Rectal smooth muscle tissue (tissue), 1 donor: ENCODE measurements around the gene MS4A3.
"Not testable (repeated sequence)": the region's sequence is repeated elsewhere in the genome, so short reads cannot be mapped to it uniquely, and the experiment has no call there.

Source experiments
- H3K27ac ChIP-seq: one replicate; pipeline ENCODE4 v1.7.0; 2013; ENCODE audit warnings: low read depth, low read length, inconsistent platforms
- H3K27me3 ChIP-seq: one replicate; pipeline ENCODE4 v1.7.0; 2013; ENCODE audit warnings: low read length; ENCODE audit not compliant: control insufficient read depth, insufficient read depth
- H3K36me3 ChIP-seq: one replicate; pipeline ENCODE4 v1.7.0; 2013; ENCODE audit warnings: low read length; ENCODE audit not compliant: control insufficient read depth, insufficient read depth
- H3K4me1 ChIP-seq: one replicate; pipeline ENCODE4 v1.7.0; 2013; ENCODE audit warnings: low read length; ENCODE audit not compliant: control insufficient read depth, insufficient read depth
- H3K4me3 ChIP-seq: one replicate; pipeline ENCODE4 v1.7.0; 2013; ENCODE audit warnings: low read length
- H3K9ac ChIP-seq: one replicate; pipeline ENCODE4 v1.7.0; 2013; ENCODE audit warnings: low read length

The MS4A3 gene

DNA sequence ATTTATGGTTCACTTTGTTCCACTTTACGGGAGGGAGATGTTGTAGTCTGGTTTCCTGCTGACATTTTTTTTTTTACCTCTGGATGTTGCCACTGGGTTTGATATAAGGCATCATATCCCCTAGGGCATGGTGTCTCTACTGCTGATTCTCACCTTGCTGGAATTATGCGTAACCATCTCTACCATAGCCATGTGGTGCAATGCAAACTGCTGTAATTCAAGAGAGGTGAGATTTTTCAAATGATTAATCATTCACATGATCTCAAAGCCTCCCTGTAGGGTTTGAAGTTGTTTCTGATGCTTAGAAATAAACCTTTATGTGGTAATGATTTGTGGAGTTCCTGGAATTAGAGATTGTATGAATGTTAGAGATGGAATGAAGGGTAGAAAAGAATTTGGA is 13.0 kb downstream of the MS4A3 start:
- Histone ChIP-seq H3K9ac (no peak overlapping the region), H3K27me3 (no peaks in the 10 kb centered on the region), H3K4me3 (no peak overlapping the region), H3K4me1 (no peaks in the 10 kb centered on the region), H3K36me3 (no peaks in the 10 kb centered on the region), H3K27ac (no peak overlapping the region)

DNA sequence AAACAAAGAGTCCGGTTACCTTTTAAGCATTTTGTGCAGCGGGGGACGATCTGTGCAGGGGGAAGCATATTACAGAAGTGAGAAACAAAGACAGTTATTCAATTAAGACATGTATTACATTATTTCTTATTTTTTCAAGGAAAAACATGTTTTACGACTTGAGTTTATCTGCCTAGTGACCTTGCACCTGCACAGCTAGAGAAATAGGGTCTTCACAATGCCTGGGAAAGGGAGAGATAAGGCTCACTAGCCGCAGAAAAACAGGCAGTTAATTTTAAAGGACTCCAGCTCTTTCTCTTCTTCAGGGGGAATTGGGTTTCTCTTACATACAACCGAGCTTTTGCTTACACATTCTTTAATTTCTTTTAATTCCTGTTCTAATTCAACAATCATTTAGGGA is 15.2 kb downstream of the MS4A3 start:
- H3K4me1 ChIP-seq, H3K27ac ChIP-seq, H3K4me3 ChIP-seq, H3K27me3 ChIP-seq, H3K9ac ChIP-seq, H3K36me3 ChIP-seq: not testable (repeated sequence)

DNA sequence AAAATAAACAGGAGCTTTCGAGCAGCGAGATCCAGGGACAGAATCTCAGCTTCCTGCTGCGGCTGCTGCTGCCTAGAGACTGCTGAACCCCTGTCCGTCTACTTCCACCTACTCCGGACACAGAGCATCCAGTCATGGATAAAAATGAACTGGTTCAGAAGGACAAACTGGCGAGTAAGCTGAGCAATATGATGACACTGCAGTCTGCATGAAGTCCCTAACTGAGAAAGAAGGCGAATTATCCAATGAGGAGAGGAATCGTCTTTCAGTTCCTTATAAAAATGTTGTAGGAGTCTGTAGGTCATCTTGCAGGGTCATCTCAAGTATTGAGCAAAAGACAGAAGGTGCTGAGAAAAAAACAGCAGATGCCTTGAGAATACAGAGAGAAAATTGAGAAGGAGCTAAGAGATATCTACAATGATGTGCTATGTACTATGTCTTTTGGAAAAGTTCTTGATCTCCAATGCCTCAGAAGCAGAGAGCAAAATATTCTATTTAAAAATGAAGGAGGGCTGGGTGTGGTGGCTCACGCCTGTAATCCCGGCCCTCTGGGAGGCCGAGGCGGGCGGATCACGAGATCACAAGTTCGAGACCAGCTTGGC is 20.9 kb downstream of the MS4A3 start:
- Histone ChIP-seq H3K36me3 (no peaks in the 10 kb centered on the region), H3K4me3 (no peak overlapping the region), H3K27me3 (no peaks in the 10 kb centered on the region), H3K27ac (no peak overlapping the region), H3K4me1 (no peaks in the 10 kb centered on the region), H3K9ac (no peak overlapping the region)

DNA sequence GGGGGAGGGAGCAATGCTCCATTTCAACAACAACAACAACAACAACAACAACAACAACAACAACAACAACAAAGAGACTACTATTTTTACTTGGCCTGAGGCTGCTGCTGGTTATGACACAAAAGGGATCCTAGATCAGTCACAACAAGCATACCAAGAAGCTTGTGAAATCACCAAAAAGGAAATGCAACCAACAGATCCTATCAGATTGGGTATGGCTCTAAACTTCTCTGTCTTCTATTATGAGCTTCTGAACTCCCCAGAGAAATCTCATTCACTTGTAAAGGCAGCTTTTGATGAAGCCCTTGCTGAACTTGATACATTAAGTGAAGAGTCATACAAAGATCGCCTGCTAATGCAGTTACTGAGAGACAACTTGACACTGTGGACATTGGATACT is 21.5 kb downstream of the MS4A3 start:
- no peaks in the 10 kb centered on the region for H3K36me3 ChIP-seq
- no peaks in the 10 kb centered on the region for H3K4me1 ChIP-seq
- no peak overlapping the region for H3K9ac ChIP-seq
- no peak overlapping the region for H3K4me3 ChIP-seq
- H3K27ac ChIP-seq, result no peak overlapping the region
- no peaks in the 10 kb centered on the region for H3K27me3 ChIP-seq

DNA sequence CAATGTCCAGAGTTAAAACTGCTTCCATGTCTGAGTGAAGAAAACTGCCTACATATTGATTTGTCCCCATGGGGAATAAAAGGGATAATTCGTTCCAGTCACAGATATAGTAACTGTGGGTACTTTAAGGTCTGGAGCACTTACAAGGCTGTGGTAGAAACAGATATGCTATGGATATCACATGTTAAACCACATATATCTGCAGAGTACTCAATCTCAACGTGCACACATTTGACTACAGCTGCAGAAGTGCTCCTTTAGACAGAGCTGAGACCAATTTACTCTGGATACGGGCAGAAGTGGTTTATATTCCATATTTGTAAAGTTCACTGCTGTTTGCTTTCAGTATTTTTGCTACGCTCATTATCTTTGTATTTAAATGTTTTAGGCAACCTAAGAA is 22.3 kb downstream of the MS4A3 start:
- Histone ChIP-seq H3K4me3 (no peak overlapping the region), H3K27ac (no peak overlapping the region), H3K27me3 (no peaks in the 10 kb centered on the region), H3K9ac (no peak overlapping the region), H3K36me3 (no peaks in the 10 kb centered on the region), H3K4me1 (no peaks in the 10 kb centered on the region)

DNA sequence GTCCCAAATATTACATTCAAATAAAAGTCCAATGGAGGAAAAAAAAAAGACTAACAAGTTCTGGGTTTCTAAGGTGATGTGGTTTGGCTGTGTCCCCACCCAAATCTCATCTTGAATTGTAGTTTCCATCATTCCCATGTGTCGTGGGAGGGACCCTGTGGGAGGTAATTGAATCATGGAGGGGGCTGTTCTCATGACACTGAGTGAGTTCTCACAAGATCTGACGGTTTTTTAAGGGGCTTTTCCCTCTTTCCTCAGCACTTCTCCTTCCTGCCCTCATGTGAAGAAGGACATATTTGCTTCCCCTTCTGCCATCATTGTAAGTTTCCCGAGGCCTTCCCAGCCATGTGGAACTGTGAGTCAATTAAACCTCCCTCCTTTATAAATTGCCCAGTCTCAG is 24.1 kb downstream of the MS4A3 start:
- H3K9ac ChIP-seq, result no peak overlapping the region
- no peak overlapping the region for H3K4me3 ChIP-seq
- no peak overlapping the region for H3K27ac ChIP-seq
- H3K27me3 ChIP-seq, result no peaks in the 10 kb centered on the region
- no peaks in the 10 kb centered on the region for H3K36me3 ChIP-seq
- no peaks in the 10 kb centered on the region for H3K4me1 ChIP-seq

DNA sequence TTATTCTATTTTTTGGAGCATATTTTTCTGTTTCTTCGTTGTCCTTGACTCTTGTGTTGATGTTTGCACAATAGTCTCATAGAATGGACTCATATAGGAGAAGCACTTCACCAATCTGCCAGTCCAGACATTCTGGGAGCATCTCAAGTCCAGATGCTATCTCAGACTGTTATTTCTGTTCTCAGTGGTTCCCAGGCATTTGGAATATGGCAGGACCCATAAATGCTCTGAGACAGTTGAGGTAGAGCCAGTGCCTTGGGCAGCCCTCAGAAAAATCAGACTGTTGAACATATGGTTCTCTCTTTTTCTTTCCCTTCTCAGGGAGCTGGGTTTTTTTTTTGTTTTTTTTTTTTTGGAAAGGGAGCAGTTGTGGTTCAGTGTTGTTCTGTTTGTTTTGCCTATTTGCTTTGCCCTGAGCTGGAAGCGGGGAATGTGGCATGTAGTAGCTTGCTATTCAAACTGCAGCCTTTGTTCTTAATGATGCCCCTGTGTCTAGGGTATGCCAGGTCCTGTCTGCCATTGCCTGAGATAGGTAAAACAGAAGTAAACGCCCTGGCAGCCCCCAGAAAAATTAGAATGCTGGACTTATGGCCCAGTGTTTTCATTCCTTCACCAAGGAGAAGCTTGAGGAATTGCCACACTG is 28.3 kb downstream of the MS4A3 start:
- no peaks in the 10 kb centered on the region for H3K4me1 ChIP-seq
- H3K36me3 ChIP-seq, result no peaks in the 10 kb centered on the region
- H3K4me3 ChIP-seq, result no peak overlapping the region
- H3K27ac ChIP-seq, result no peak overlapping the region
- no peaks in the 10 kb centered on the region for H3K27me3 ChIP-seq
- H3K9ac ChIP-seq, result no peak overlapping the region

DNA sequence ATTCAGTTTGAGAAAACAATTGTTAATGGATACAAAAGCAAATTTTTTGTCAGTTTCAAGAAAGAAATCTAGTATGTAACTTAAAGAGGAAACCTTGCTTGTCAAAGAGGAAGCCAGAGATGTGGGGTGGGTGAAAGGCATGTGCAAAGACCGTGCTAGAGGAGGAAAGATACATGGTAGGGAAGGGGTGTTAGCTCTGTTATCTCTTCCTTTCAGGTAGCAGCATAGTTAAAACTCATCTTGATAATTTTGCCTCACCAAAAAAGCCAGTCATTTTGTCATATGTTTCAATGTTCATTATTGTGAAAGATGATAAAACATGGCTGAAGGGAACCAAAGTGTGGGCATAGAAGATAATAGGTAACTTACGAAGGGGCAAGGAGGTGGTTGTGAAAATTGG is 29.4 kb downstream of the MS4A3 start:
- H3K27ac ChIP-seq, result no peak overlapping the region
- H3K4me3 ChIP-seq, result no peak overlapping the region
- no peak overlapping the region for H3K9ac ChIP-seq
- no peaks in the 10 kb centered on the region for H3K4me1 ChIP-seq
- H3K36me3 ChIP-seq, result no peaks in the 10 kb centered on the region
- no peaks in the 10 kb centered on the region for H3K27me3 ChIP-seq

DNA sequence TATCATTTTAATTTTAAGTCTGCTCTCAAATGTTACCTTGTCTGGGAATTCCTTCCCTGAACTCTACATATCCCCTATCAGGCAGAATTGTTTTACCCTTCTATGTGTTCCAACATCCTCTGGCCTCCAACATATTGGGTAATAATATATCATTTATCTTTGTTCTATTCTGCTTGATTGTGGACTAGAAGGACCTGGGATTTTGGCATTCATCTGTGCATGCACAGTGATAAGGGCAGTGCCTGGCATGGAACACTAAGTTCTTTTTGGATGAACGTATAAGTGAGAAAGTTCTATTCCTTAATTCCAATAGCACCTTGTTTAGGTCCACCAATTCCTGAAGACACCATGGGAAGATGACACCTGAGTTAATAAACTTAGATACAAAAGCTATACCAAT is 30.8 kb downstream of the MS4A3 start:
- Histone ChIP-seq H3K4me1 (no peaks in the 10 kb centered on the region), H3K27me3 (no peaks in the 10 kb centered on the region), H3K4me3 (no peak overlapping the region), H3K36me3 (no peaks in the 10 kb centered on the region), H3K9ac (no peak overlapping the region), H3K27ac (no peak overlapping the region)

DNA sequence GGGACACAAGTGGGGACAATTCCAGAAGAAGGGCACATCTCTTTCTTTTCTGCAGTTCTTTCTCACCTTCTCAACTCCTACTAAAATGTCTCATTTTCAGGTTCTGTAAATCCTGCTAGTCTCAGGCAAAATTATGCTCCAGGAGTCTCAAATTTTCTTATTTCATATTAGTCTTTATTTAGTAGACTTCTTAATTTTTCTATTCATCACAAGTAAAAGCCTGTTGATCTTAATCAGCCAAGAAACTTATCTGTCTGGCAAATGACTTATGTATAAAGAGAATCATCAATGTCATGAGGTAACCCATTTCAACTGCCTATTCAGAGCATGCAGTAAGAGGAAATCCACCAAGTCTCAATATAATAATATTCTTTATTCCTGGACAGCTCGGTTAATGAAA is 31.9 kb downstream of the MS4A3 start, which contains the start of gene MS4A2:
Gene MS4A2 (plus strand): TSS at position 301 of the 400 bp plus-strand sequence. CDS start 102 bp downstream, outside the sequence.
- Histone ChIP-seq H3K9ac (no peak within 1 kb of the TSS), H3K4me3 (no peak within 1 kb of the TSS), H3K4me1 (no peaks in the 10 kb centered on the region), H3K27ac (no peak within 1 kb of the TSS), H3K27me3 (no peaks in the 10 kb centered on the region), H3K36me3 (no peaks in the 10 kb centered on the region)

DNA sequence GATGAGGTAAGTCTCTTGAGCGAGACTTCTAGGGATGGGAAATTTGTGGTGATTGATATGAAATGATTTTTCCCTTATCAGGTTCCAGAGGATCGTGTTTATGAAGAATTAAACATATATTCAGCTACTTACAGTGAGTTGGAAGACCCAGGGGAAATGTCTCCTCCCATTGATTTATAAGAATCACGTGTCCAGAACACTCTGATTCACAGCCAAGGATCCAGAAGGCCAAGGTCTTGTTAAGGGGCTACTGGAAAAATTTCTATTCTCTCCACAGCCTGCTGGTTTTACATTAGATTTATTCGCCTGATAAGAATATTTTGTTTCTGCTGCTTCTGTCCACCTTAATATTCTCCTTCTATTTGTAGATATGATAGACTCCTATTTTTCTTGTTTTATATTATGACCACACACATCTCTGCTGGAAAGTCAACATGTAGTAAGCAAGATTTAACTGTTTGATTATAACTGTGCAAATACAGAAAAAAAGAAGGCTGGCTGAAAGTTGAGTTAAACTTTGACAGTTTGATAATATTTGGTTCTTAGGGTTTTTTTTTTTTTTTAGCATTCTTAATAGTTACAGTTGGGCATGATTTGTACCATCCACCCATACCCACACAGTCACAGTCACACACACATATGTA is 39.1 kb downstream of the MS4A3 start:
- Histone ChIP-seq H3K4me1 (no peaks in the 10 kb centered on the region), H3K4me3 (no peak overlapping the region), H3K27ac (no peak overlapping the region), H3K9ac (no peak overlapping the region), H3K36me3 (no peaks in the 10 kb centered on the region), H3K27me3 (no peaks in the 10 kb centered on the region)

DNA sequence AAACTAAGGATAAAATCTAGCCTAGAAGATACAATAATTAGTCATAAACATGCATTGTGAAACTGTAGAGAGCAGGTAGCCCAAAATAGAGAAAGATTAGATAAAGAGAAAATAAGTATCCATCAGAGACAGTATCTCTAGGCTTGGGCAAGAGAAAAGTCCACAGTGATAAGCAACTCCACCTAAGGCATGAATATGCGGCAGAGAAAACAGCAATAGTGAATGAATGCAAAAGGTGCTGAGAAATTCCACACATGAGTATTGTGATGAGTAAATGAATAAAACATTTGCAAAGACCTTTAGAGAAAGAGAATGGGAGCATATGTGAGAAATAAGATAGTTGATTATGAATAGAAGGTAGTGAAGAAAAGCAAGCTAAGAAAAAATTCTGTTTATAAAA is 40.7 kb downstream of the MS4A3 start:
- Histone ChIP-seq H3K9ac (no peak overlapping the region), H3K27ac (no peak overlapping the region), H3K27me3 (no peaks in the 10 kb centered on the region), H3K4me1 (no peaks in the 10 kb centered on the region), H3K4me3 (no peak overlapping the region), H3K36me3 (no peaks in the 10 kb centered on the region)

DNA sequence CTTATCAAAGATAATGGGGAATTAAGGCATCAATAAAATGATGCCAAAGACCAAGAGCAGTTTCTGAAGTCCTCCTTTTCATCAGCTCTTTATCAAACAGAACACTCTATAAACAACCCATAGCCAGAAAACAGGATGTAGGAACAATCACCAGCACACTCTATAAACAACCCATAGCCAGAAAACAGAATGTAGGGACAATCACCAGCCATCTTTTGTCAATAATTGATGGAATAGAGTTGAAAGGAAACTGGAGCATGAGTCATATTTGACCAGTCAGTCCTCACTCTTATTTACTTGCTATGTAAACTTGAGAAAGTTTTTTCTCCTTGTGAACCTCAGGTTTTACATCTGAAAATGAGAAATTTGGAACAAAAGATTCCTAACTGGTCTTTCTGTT is 42.0 kb downstream of the MS4A3 start:
- Histone ChIP-seq H3K27ac (no peak overlapping the region), H3K27me3 (no peaks in the 10 kb centered on the region), H3K9ac (no peak overlapping the region), H3K4me3 (no peak overlapping the region), H3K36me3 (no peaks in the 10 kb centered on the region), H3K4me1 (no peaks in the 10 kb centered on the region)
